HuH-7 (cell line): ENCODE results near the gene FLVCR1.
"Not testable (repeated sequence)": the region's sequence is repeated elsewhere in the genome, so short reads cannot be mapped to it uniquely, and the experiment has no call there.

Experiments
- DNase-seq: peaks from one replicate; pipeline ENCODE4 v3.0.0; 2011; ENCODE audit warnings: low spot score

FLVCR1 gene

GRCh38 chr1:212860713-212861581, 2.9 kb downstream of the FLVCR1 start:
- no peak for DNase-seq

- DNase-seq: no peak
These were observed 4.1 kb downstream of the FLVCR1 start for GRCh38 chr1:212862111-212862690.

DNA sequence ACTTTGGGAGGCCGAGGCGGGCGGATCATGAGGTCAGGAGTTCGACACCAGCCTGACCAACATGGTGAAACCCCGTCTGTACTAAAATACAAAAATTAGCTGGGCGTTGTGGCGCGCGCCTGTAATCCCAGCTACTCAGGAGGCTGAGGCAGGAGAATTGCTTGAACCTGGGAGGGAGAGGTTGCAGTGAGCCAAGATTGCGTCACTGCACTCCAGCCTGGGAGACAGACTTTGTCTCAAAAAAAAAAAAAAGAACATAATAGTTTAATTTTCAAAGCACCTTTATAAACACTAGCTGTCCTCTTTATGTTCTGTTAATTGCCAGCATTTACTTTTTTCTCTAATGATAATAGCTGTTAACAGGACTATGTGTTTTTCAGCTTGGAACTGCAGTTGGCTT, 5.3 kb downstream of the FLVCR1 start:
- DNase-seq: not testable (repeated sequence)

DNA sequence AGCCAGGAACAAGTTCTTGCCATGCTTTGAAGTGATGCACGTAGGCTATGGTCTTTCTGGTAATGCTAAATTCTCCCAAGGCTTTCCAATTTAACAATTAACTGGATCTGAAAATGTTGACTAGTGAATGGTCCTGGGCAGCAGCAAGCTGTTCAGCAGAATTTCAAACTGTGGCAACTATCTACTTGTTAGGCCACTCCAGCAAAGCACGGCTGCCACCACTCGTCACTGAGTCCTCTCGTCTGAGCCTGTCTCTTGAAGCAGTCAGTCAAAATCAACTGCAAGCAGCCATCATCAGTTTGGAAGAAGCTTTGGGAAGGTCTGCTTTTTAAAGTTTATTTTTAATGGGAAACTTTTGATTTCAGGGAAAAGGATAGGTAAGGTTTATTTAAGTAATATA, 6.1 kb downstream of the FLVCR1 start:
- DNase-seq: no peak

- no peak for DNase-seq
These were observed 9.1 kb downstream of the FLVCR1 start for GRCh38 chr1:212867192-212867591.

DNA sequence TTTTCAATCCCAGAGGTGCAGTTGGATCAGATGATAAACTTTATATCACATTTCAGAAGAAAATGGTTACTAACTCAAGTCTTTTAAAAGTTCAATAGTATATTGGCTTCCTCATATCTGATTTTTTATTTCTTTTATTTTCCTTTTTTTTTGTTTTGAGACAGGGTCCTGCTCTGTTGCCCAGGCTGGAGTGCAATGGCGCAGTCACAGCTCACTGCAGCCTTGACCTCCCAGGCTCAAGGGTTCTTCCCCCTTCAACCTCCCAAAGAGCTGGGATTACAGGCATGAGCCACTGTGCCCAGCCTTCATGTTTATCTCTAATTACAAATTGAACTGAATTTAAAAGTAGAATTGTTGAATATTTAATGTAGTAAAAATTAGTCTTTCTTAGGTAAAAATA, 13.9 kb downstream of the FLVCR1 start:
- no peak for DNase-seq

DNA sequence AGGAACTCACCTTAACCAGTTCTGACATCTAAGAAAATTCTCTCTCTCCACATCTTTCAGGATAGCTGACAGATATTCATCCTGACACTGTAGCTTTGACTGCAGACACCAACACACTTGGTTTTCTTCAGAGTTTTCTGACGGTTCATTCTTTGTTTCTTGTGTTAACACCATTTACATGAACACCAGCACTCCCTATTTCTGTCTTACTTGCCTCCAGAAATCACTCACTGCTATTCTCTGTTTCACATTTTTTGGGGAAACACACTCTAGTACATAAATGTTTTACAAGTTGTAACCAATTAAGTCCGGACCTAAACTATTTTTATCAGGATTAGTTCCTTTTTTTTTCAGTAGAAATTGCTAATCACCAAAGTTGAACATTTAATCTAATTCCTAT, 15.4 kb downstream of the FLVCR1 start:
- DNase-seq: no peak

DNA sequence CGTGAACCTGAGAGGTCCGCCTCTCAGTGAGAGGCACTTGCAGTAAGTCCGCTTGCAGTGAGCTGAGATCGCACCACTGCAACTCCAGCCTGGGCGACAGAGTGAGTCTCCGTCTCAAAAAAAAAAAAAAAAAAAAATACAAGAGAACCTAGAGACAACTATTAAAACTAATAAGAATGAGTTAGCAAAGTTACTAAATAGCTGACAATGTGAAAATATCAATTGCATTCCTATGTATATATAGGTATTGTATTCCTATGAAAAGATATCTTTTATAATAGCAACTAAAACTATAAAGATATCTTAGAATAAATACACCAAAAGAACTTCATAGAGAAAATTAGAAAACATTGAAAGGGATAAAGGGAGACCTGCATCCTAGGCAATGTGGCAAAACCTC, 20.3 kb downstream of the FLVCR1 start:
- no peak for DNase-seq

- DNase-seq: no peak
These were observed 22.0 kb downstream of the FLVCR1 start for GRCh38 chr1:212879947-212880690.

DNA sequence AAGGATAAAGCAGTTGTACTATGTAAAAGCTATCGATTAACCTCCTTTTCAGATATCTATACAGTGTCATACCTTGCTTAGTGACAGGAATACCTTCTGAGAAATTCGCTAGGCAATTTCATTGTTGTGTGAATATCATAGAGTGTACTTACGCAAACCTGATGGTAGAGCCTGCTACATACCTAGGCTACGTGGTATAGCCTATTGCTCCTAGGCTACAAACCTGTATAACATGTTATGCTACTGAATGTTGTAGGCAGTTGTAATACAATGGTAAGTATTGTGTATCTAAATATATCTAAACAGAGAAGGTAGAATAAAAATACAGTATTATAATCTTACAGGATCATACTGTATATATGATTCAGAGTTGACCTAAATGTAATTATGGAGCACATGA, 26.5 kb downstream of the FLVCR1 start:
- DNase-seq: no peak

GRCh38 chr1:212892108-212892507, 34.0 kb downstream of the FLVCR1 start:
- DNase-seq: no peak

- DNase-seq: no peak
These were observed 41.8 kb downstream of the FLVCR1 start for GRCh38 chr1:212899845-212900244.

DNA sequence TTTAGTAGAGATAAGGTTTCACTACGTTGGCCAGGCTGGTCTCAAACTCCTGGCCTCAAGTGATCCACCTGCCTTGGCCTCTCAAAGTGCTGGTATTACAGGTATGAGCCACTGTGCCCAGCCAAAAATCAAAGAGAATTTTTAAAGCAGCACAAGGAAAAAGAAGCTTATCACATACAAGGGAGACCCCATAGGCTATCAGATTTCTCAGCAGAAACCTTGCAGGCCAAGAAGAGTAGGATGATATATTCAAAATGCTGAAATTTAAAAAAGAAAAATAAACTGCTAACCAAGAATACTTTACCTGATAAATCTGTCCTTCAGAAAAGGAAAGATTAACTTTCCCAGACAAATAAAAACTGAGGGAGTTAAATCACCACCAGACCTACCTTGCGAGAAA, 43.2 kb downstream of the FLVCR1 start:
- no peak for DNase-seq

DNA sequence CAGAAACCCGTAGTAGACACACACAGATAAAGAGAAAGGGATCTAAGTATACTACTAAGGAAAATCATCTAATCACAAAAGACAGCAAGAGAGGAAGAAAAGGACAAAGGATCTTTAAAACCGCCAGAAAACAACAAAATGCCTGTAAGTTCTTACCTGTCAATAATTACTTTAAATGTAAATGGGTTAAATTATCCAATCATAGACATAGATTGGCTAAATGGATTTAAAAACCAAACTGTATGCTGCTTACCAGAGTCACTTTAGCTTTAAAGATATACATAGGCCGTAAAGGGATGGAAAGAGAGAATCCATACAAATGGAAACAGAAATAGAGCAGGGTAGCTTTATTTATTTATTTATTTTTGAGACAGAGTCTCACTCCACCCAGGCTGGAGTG, 44.0 kb downstream of the FLVCR1 start:
- DNase-seq: no peak

GRCh38 chr1:212903664-212904063, 45.6 kb downstream of the FLVCR1 start:
- no peak for DNase-seq

DNA sequence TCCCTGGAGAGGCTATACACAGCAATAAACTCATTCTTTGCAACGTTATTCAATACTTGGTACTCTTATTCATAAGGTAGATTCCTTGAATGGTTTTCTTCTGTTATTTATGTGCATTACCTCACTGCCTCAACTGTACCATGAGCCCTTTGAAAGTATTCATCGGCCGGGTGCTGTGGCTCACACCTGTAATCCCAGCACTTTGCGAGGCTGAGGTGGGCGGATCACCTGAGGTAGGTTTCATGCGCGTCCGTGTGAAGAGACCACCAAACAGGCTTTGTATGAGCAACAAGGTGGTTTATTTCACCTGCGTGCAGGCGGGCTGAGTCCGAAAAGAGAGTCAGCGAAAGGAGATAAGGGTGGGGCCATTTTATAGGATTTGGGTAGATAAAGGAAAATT, 50.0 kb downstream of the FLVCR1 start:
- DNase-seq: not testable (repeated sequence)

- DNase-seq: no peak
These were observed 50.9 kb downstream of the FLVCR1 start for GRCh38 chr1:212908971-212909370.

DNA sequence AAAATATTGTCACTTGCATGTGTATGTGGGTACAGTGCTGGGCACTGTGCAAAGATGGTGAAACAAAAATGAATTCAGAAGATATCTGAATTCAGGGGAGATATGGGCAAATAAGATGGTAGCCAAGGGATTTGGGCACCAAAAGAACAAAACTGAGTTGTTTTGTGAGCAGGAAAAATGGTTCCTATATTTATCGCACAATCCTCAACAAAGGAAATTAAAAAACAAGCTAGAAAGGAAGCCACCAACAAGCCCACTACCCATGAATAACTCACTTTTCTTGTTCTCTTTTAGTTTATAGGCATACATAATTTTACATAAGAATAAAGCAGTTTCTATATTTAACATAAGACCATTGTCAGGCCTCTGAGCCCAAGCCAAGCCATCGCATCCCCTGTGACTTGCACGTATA, 51.6 kb downstream of the FLVCR1 start:
- no peak for DNase-seq

DNA sequence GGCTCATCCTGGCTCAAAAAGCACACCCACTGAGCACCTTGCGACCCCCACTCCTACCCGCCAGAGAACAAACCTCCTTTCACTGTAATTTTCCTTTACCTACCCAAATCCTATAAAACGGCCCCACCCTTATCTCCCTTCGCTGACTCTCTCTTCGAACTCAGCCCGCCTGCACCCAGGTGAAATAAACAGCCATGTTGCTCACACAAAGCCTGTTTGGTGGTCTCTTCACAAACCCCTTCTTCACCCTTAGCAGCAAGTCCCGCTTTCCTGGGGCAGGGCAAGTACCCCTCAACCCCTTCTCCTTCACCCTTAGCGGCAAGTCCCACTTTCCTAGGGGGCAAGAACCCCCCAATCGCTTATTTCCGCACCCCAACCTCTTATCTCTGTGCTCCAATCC, 52.1 kb downstream of the FLVCR1 start:
- not testable (repeated sequence) for DNase-seq

DNA sequence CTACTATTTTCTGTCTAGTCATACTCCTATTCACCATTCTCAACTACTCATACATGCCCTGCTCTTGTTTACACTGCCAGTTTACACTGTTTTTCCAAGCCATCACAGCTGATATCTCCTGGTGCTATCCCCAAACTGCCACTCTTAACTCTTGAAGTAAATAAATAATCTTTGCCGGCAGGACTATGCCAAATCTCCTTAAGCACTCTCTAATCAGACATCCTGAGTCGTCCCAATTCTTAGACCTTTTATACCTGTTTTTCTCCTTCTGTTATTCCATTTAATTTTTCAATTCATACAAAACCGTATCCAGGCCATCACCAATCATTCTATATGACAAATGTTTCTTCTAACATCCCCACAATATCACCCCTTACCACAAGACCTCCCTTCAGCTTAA, 55.6 kb downstream of the FLVCR1 start:
- DNase-seq: not testable (repeated sequence)

GRCh38 chr1:212914110-212914509, 56.0 kb downstream of the FLVCR1 start:
- DNase-seq: not testable (repeated sequence)

DNA sequence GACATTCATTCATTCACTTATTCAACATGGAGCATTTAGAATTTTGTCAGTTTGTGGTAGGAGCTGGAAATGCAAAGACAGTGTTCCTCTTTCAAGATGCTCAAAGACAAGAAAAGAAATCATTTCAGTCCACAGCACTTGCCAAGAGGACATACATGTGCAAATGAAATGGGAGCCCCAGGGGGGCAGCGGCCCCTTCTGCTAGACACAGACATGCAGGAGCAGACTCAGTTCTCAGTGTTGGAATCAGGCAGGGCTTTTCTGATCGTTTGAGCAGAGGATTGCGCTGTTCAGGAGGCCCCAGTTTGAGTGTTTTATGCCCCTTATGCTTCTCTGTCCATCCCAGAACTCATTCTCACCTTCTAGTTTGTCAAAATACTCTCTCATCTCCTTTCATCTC, 56.7 kb downstream of the FLVCR1 start:
- no peak for DNase-seq
